ENCODE measurements around the gene ASIC2. TPM values are rescaled to one million over a fixed set of nuclear protein-coding genes. Genes with fewer than 3 reads are reported as not detected.
A peak's percentile ranks its signal among the peaks of the same experiment; 100 is the strongest.

Gene ASIC2
- total and polyA plus RNA-seq, 9 of the 15 experiments (the other 6 are each of a cell fraction or from before 2014, with no cell fraction given) = not detected

- no peak for TF ChIP-seq ZFX (CRISPR knock-in tag; IDR thresholded peaks at IDR 0.05)
- TF ChIP-seq CUX1 (CRISPR knock-in tag; IDR thresholded peaks at IDR 0.05) = peak; percentile 67; the same call in 1 of the 2 replicates
- TF ChIP-seq GATA2 (CRISPR knock-in tag; IDR thresholded peaks at IDR 0.05) = peak; percentile 47; the same call in 1 of the 2 replicates
- TF ChIP-seq ATF6 (CRISPR knock-in tag; IDR thresholded peaks at IDR 0.05) = no peak
- 0 out of 2 replicates have a peak, but pooled peaks have one; percentile 39 for TF ChIP-seq ZNF589 (CRISPR knock-in tag; IDR thresholded peaks at IDR 0.05; ENCODE audit: low read depth)
- peak; percentile 80 for TF ChIP-seq MTA2 (IDR thresholded peaks at IDR 0.05; ENCODE audit: low read depth)
- TF ChIP-seq CXXC5 (CRISPR knock-in tag; IDR thresholded peaks at IDR 0.05) = no peak
- peak in 1 of 2 experiments; percentile 57; a peak in 1 of 4 replicates for TF ChIP-seq SIN3A (IDR thresholded peaks at IDR 0.05; ENCODE audit: borderline replicate concordance in 2 of 2, control insufficient read depth in 1 of 2, low read depth in 2 of 2, low read length in 2 of 2)
- TF ChIP-seq ZNF197 (CRISPR knock-in tag; IDR thresholded peaks at IDR 0.05; ENCODE audit: low read depth) = peak; percentile 66; the same call in 1 of the 2 replicates
- TF ChIP-seq MBD2 (IDR thresholded peaks at IDR 0.05; ENCODE audit: borderline replicate concordance, low read depth) = 0 out of 2 replicates have a peak, but pooled peaks have one; percentile 30
- TF ChIP-seq ZNF586 (CRISPR knock-in tag; conservative IDR thresholded peaks at IDR 0.05) = no peak
- TF ChIP-seq NFXL1 (CRISPR knock-in tag; IDR thresholded peaks at IDR 0.05) = no peak
- TF ChIP-seq CBX8 (IDR thresholded peaks at IDR 0.05; ENCODE audit: borderline replicate concordance, extremely low read depth, low read depth, low read length, poor library complexity, severe bottlenecking) = no peak
- TF ChIP-seq U2AF2 (optimal IDR thresholded peaks at IDR 0.05; ENCODE audit: low read depth, low read length) = no peak
- TF ChIP-seq KDM2B (CRISPR knock-in tag; IDR thresholded peaks at IDR 0.05) = no peak
- peak; percentile 66; the same call in 1 of the 2 replicates for TF ChIP-seq FOXM1 (IDR thresholded peaks at IDR 0.05; ENCODE audit: low read depth)
- no peak for TF ChIP-seq FOXM1 (CRISPR knock-in tag; IDR thresholded peaks at IDR 0.05; ENCODE audit: low read depth)
- 0 out of 2 replicates have a peak, but pooled peaks have one; percentile 44 for TF ChIP-seq NCOA1 (IDR thresholded peaks at IDR 0.05; ENCODE audit: low read depth)
- TF ChIP-seq ZNF165 (CRISPR knock-in tag; IDR thresholded peaks at IDR 0.05; ENCODE audit: borderline replicate concordance) = no peak
- no peak for TF ChIP-seq SAFB2 (IDR thresholded peaks at IDR 0.05; ENCODE audit: borderline replicate concordance, low read depth, low read length, severe bottlenecking)
- no peak for TF ChIP-seq IRF2 (CRISPR knock-in tag; IDR thresholded peaks at IDR 0.05)
- TF ChIP-seq DACH1 (IDR thresholded peaks at IDR 0.05; ENCODE audit: partially characterized antibody) = peak; percentile 94
- TF ChIP-seq SMARCC2 (IDR thresholded peaks at IDR 0.05; ENCODE audit: low read depth) = peak; percentile 82
These were observed 321.9 kb downstream of the ASIC2 start (continued) for GRCh38 chr17:32971171-32971570.
